K562 (cell line): ENCODE data around the gene PLEKHA7. TPM values are rescaled to one million over a fixed set of nuclear protein-coding genes. Genes with fewer than 3 reads are reported as not detected.
A peak's percentile ranks its signal among the peaks of the same experiment; 100 is the strongest.

Experiments used
- ARID1B ChIP-seq: fragments of 450-650 bp; IDR thresholded peaks from 2 replicates; pipeline ENCODE4 v1.6.1; 2016; ENCODE audit warnings: antibody characterized with exemption, mild to moderate bottlenecking, inconsistent platforms
- CBX5 ChIP-seq: IDR thresholded peaks from 2 replicates; pipeline ENCODE4 v1.6.1; 2014; ENCODE audit warnings: low read depth, borderline replicate concordance
- EP400 ChIP-seq: fragments of 450-650 bp; IDR thresholded peaks from 2 replicates; pipeline ENCODE4 v1.6.1; 2017; ENCODE audit warnings: antibody characterized with exemption, mild to moderate bottlenecking, moderate library complexity
- FOXJ3 ChIP-seq: sonication (generic); formaldehyde crosslinking; IDR thresholded peaks from 2 replicates; pipeline ENCODE4 v1.4.0; 2020; ENCODE audit warnings: mild to moderate bottlenecking, missing genetic modification reagents
- KDM4B ChIP-seq, 2 experiments: fragments of 450-650 bp in 1 of 2; sonication (generic) in 1 of 2; IDR thresholded peaks; 2 replicates each; pipeline ENCODE4 v1.6.1; 2016 to 2017; ENCODE audit warnings: borderline replicate concordance in 2 of 2, antibody characterized with exemption in 1 of 2, low read depth in 1 of 2, mild to moderate bottlenecking in 1 of 2
- MEIS2 ChIP-seq: fragments of 450-650 bp; IDR thresholded peaks from 2 replicates; pipeline ENCODE4 v1.6.1; 2014; ENCODE audit warnings: mild to moderate bottlenecking; ENCODE audit not compliant: partially characterized antibody
- NFE2 ChIP-seq: IDR thresholded peaks from 2 replicates; pipeline ENCODE4 v1.6.1; 2014; ENCODE audit warnings: antibody characterized with exemption, low read depth
- SOX6 ChIP-seq: fragments of 450-650 bp; IDR thresholded peaks from 2 replicates; pipeline ENCODE4 v1.6.1; 2014; ENCODE audit warnings: mild to moderate bottlenecking
- TCF3 ChIP-seq: sonication (generic); formaldehyde crosslinking; IDR thresholded peaks from 2 replicates; pipeline ENCODE4 v1.4.0; 2020; ENCODE audit warnings: mild to moderate bottlenecking, missing genetic modification reagents
- TEAD4 ChIP-seq, 2 experiments: sonication (generic) in 1 of 2; formaldehyde crosslinking in 1 of 2; IDR thresholded peaks; 2 replicates each; pipeline versions ENCODE4 v1.6.1 to v1.8.0; 2012 to 2022; ENCODE audit warnings: borderline replicate concordance in 1 of 2, inconsistent platforms in 1 of 2, low read length in 1 of 2, mild to moderate bottlenecking in 1 of 2, missing genetic modification reagents in 1 of 2
- ZKSCAN8 ChIP-seq: fragments of 200-800 bp; sonication (Bioruptor generic); IDR thresholded peaks from 2 replicates; pipeline ENCODE4 v1.6.1; 2016; ENCODE audit warnings: missing genetic modification characterization, missing compliant biosample characterization
- ZNF217 ChIP-seq: sonication (generic); formaldehyde crosslinking; IDR thresholded peaks from 2 replicates; pipeline ENCODE4 v1.8.0; 2022; ENCODE audit warnings: mild to moderate bottlenecking, missing genetic modification reagents
- polyA plus RNA-seq, 8 experiments: library from polyadenylated mRNA; depleted of rRNA in 4 of 8; stranded (reverse) in 5 of 8; unstranded in 3 of 8; fragments of >200 nt; fragmentation: Nextera tagmentation in 2 of 8; fragmentation: Illumina TruSeq in 1 of 8; extraction: Ambion mirVana in 2 of 8; extraction: Trizol in 1 of 8; gene quantifications; 2 replicates each; pipeline versions ENCODE4 v1.2.1 to v1.2.3, GENCODE V29; 2011 to 2014; ENCODE audit warnings: inconsistent platforms in 1 of 8, missing spikeins in 1 of 8
- total RNA-seq, 7 experiments: library from RNA; depleted of rRNA in 6 of 7; stranded (reverse); fragments of >200 nt in 6 of 7; fragmentation: Illumina TruSeq in 2 of 7; extraction: Trizol in 2 of 7; gene quantifications; 2 replicates each; pipeline versions ENCODE4 v1.2.1 to v1.2.3, GENCODE V29; 2011 to 2021; ENCODE audit warnings: low replicate concordance in 1 of 7
- TF ChIP-seq, protein P1 (sequence below): fragments of 250-450 bp; sonication (Bioruptor Pico); IDR thresholded peaks from 2 replicates; pipeline ENCODE4 v1.5.0; 2021; ENCODE audit warnings: mild to moderate bottlenecking, borderline replicate concordance
- TF ChIP-seq, protein P2 (sequence below): fragments of 250-450 bp; sonication (Bioruptor Pico); IDR thresholded peaks from 2 replicates; pipeline ENCODE4 v1.4.0; 2020; ENCODE audit warnings: mild to moderate bottlenecking, moderate library complexity, borderline replicate concordance
- TF ChIP-seq, protein P3 (sequence below): fragments of 200-400 bp; formaldehyde crosslinking; IDR thresholded peaks from 2 replicates; pipeline ENCODE4 v1.6.1; 2017; ENCODE audit warnings: mild to moderate bottlenecking, low read depth, low read length, moderate library complexity
- TF ChIP-seq, protein P4 (sequence below), 2 experiments: fragments of 250-450 bp in 1 of 2; fragments of 450-650 bp in 1 of 2; sonication (Bioruptor Pico) in 1 of 2; IDR thresholded peaks; 2 replicates each; pipeline versions ENCODE4 v1.6.1 to v1.8.0; 2016 to 2021; ENCODE audit warnings: mild to moderate bottlenecking in 2 of 2, moderate library complexity in 2 of 2, missing compliant biosample characterization in 1 of 2, missing genetic modification characterization in 1 of 2
- TF ChIP-seq, protein P5 (sequence below): sonication (generic); formaldehyde crosslinking; IDR thresholded peaks from 2 replicates; pipeline ENCODE4 v1.8.0; 2022; ENCODE audit warnings: mild to moderate bottlenecking, missing genetic modification reagents
- TF ChIP-seq, protein P6 (sequence below): fragments of 200-800 bp; sonication (Bioruptor generic); IDR thresholded peaks from 2 replicates; pipeline ENCODE4 v1.6.1; 2017; ENCODE audit warnings: missing genetic modification characterization, missing compliant biosample characterization

PLEKHA7 gene
- total and polyA plus RNA-seq, 9 of the 15 experiments (the other 6 are each of a cell fraction or from before 2014, with no cell fraction given) = 0.06 to 0.77 (median 0.20) TPM; not detected in 1

DNA sequence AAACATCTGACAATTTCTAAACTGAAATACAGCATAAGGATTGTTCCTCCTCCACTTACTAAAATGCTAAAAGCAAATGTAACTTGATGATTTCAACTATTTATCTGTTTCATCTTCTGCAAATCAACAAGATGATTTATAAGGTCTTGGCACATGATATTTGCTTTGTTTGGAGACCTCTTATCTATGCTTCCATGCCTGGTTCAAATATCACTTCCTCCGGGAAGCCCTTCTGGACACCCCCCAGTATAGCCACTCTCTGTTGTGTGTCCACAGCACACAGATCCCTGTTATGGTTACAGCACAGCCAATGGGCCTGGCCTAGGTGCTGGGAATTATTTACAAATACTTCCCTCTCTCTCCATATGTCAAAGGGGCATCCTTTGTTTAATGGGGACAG, 160.9 kb downstream of the PLEKHA7 start (continued):
- TF ChIP-seq, protein P1, sequence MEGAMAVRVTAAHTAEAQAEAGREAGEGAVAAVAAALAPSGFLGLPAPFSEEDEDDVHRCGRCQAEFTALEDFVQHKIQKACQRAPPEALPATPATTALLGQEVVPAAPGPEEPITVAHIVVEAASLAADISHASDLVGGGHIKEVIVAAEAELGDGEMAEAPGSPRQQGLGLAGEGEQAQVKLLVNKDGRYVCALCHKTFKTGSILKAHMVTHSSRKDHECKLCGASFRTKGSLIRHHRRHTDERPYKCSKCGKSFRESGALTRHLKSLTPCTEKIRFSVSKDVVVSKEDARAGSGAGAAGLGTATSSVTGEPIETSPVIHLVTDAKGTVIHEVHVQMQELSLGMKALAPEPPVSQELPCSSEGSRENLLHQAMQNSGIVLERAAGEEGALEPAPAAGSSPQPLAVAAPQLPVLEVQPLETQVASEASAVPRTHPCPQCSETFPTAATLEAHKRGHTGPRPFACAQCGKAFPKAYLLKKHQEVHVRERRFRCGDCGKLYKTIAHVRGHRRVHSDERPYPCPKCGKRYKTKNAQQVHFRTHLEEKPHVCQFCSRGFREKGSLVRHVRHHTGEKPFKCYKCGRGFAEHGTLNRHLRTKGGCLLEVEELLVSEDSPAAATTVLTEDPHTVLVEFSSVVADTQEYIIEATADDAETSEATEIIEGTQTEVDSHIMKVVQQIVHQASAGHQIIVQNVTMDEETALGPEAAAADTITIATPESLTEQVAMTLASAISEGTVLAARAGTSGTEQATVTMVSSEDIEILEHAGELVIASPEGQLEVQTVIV (CRISPR knock-in tag) = no peak
- TF ChIP-seq ARID1B (peak; percentile 35), SOX6 (peak; percentile 93), KDM4B (IDR thresholded peaks at IDR 0.05; ENCODE audit: borderline replicate concordance in 2 of 2, low read depth in 1 of 2) (no peak), FOXJ3 (CRISPR knock-in tag) (peak; percentile 69; the same call in 1 of the 2 replicates), TEAD4 (IDR thresholded peaks at IDR 0.05; ENCODE audit: low read length) (peak; percentile 23; the same call in 1 of the 2 replicates), TEAD4 (CRISPR knock-in tag; IDR thresholded peaks at IDR 0.05; ENCODE audit: borderline replicate concordance) (no peak), NFE2 (no peak), EP400 (no peak), ZKSCAN8 (no peak), TCF3 (CRISPR knock-in tag) (peak; percentile 33; the same call in 1 of the 2 replicates), ZNF217 (CRISPR knock-in tag) (no peak), MEIS2 (peak; percentile 93), CBX5 (no peak)
- TF ChIP-seq, protein P2, sequence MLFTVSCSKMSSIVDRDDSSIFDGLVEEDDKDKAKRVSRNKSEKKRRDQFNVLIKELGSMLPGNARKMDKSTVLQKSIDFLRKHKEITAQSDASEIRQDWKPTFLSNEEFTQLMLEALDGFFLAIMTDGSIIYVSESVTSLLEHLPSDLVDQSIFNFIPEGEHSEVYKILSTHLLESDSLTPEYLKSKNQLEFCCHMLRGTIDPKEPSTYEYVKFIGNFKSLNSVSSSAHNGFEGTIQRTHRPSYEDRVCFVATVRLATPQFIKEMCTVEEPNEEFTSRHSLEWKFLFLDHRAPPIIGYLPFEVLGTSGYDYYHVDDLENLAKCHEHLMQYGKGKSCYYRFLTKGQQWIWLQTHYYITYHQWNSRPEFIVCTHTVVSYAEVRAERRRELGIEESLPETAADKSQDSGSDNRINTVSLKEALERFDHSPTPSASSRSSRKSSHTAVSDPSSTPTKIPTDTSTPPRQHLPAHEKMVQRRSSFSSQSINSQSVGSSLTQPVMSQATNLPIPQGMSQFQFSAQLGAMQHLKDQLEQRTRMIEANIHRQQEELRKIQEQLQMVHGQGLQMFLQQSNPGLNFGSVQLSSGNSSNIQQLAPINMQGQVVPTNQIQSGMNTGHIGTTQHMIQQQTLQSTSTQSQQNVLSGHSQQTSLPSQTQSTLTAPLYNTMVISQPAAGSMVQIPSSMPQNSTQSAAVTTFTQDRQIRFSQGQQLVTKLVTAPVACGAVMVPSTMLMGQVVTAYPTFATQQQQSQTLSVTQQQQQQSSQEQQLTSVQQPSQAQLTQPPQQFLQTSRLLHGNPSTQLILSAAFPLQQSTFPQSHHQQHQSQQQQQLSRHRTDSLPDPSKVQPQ = no peak
- TF ChIP-seq, protein P3, sequence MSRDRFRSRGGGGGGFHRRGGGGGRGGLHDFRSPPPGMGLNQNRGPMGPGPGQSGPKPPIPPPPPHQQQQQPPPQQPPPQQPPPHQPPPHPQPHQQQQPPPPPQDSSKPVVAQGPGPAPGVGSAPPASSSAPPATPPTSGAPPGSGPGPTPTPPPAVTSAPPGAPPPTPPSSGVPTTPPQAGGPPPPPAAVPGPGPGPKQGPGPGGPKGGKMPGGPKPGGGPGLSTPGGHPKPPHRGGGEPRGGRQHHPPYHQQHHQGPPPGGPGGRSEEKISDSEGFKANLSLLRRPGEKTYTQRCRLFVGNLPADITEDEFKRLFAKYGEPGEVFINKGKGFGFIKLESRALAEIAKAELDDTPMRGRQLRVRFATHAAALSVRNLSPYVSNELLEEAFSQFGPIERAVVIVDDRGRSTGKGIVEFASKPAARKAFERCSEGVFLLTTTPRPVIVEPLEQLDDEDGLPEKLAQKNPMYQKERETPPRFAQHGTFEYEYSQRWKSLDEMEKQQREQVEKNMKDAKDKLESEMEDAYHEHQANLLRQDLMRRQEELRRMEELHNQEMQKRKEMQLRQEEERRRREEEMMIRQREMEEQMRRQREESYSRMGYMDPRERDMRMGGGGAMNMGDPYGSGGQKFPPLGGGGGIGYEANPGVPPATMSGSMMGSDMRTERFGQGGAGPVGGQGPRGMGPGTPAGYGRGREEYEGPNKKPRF = no peak
- TF ChIP-seq, protein P4, sequence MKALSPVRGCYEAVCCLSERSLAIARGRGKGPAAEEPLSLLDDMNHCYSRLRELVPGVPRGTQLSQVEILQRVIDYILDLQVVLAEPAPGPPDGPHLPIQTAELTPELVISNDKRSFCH (CRISPR knock-in tag; IDR thresholded peaks at IDR 0.05) = no peak
- TF ChIP-seq, protein P4 (tag; IDR thresholded peaks at IDR 0.05) = no peak
- TF ChIP-seq, protein P5, sequence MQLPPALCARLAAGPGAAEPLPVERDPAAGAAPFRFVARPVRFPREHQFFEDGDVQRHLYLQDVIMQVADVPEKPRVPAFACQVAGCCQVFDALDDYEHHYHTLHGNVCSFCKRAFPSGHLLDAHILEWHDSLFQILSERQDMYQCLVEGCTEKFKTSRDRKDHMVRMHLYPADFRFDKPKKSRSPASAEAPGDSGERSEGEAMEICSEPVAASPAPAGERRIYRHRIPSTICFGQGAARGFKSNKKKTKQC (CRISPR knock-in tag) = no peak
- TF ChIP-seq, protein P6, sequence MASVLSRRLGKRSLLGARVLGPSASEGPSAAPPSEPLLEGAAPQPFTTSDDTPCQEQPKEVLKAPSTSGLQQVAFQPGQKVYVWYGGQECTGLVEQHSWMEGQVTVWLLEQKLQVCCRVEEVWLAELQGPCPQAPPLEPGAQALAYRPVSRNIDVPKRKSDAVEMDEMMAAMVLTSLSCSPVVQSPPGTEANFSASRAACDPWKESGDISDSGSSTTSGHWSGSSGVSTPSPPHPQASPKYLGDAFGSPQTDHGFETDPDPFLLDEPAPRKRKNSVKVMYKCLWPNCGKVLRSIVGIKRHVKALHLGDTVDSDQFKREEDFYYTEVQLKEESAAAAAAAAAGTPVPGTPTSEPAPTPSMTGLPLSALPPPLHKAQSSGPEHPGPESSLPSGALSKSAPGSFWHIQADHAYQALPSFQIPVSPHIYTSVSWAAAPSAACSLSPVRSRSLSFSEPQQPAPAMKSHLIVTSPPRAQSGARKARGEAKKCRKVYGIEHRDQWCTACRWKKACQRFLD (CRISPR knock-in tag) = no peak
